Measurements from ENCODE around the gene UNKL. TPM values are rescaled to one million over a fixed set of nuclear protein-coding genes. Genes with fewer than 3 reads are reported as not detected.

Gene UNKL
- total and polyA plus RNA-seq, 2 of the 8 experiments (the other 6 are each of a cell fraction or from before 2014, with no cell fraction given): 25.1 to 31.8 TPM

- TF ChIP-seq CHD7 (IDR thresholded peaks at IDR 0.05; ENCODE audit: insufficient replicate concordance, low read length): no peak
- no peak for TF ChIP-seq SIX5 (IDR thresholded peaks at IDR 0.05; ENCODE audit: low read depth, low read length)
- TF ChIP-seq EGR1 (IDR thresholded peaks at IDR 0.05; ENCODE audit: borderline replicate concordance, low read depth, low read length): peak; percentile 69
- TF ChIP-seq NRF1 (IDR thresholded peaks at IDR 0.05; ENCODE audit: low read depth, low read length): no peak
- TF ChIP-seq RAD21 (IDR thresholded peaks at IDR 0.05 in 1 of 2, conservative IDR thresholded peaks at IDR 0.05 in 1 of 2; ENCODE audit: low read depth in 2 of 2, low read length in 2 of 2): peak in 1 of 2 experiments; percentile 56; a peak in 3 of 4 replicates
- 0 out of 2 replicates have a peak, but pooled peaks have one; percentile 41 for TF ChIP-seq FOSL1 (IDR thresholded peaks at IDR 0.05; ENCODE audit: insufficient read depth, low read depth, low read length)
- TF ChIP-seq CHD1 (IDR thresholded peaks at IDR 0.05; ENCODE audit: low read depth, low read length): no peak
Observed at GRCh38 chr16:1450218-1450617, 35.7 kb upstream of the UNKL start (continued).
